ENCODE measurements around the gene NDUFAF7.
"Not testable (repeated sequence)": the region's sequence is repeated elsewhere in the genome, so short reads cannot be mapped to it uniquely, and the experiment has no call there.

Gene NDUFAF7

DNA sequence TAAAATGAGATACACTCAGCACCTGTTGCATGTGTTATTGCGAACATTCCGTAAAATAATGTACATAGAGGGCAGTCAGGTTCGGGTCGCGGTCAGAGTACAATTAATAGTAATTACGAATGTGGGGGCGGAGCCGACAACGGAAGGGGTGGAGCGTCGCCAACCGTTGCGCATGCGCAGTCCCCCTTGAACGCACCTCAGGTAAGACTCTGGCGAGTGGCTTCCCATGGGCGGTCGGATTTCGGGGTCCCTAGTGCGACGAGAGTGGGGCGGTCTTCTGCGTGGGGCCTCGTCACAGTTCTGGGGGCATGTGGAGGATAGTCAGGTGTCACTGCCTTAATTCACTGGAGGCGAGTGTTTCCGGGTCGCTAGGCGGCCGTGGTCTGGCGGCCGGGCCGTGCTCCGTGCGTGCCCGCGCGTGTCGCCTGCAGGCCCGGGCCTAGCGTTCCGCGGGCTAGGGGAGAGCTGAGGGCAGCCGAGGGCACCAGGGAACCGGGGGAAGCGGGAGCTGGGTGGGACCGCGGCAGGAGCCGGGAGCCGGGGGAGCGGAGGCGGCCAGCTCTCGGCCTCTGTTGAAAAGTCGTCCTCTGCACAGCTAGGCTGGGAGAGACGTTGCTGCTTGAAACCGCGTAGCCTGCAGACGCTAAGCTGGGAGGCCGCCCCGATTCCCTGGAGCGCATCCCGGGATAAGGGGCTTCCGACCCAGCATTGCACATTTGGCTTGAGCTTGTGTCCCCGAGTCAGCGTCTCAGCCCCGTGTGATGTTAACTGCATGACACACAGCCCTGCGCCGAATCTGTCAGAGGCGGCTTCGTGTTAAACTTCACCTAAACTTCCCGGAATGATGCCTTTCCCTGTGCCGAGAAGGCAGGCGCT, 34.9 kb upstream of the NDUFAF7 start, which contains the start of gene CEBPZOS:
Gene CEBPZOS, plus strand, starts transcription at position 177 of the 876 bp plus-strand sequence. CDS start 3,209 bp downstream, outside the sequence.
- no peaks in the 10 kb centered on the region for H3K9me3 ChIP-seq (ENCODE audit: control insufficient read depth, insufficient read depth, low read depth, low read length)
- H3K36me3 ChIP-seq (ENCODE audit: control insufficient read depth, insufficient read depth, low read length), result peaks cover 22% of the 10 kb centered on the region
- H3K9ac ChIP-seq (ENCODE audit: low read length), result peak within 1 kb of the TSS; percentile 90
- no peaks in the 10 kb centered on the region for H3K27me3 ChIP-seq (ENCODE audit: control insufficient read depth, insufficient read depth, low read length)
- peak within 1 kb of the TSS; percentile 75 for H3K27ac ChIP-seq (ENCODE audit: low read depth, low read length)
- H3K4me1 ChIP-seq (ENCODE audit: control insufficient read depth, insufficient read depth, low read length), result peaks cover 48% of the 10 kb centered on the region
- peak within 1 kb of the TSS; percentile 75 for H3K4me3 ChIP-seq (ENCODE audit: low read depth, low read length)

DNA sequence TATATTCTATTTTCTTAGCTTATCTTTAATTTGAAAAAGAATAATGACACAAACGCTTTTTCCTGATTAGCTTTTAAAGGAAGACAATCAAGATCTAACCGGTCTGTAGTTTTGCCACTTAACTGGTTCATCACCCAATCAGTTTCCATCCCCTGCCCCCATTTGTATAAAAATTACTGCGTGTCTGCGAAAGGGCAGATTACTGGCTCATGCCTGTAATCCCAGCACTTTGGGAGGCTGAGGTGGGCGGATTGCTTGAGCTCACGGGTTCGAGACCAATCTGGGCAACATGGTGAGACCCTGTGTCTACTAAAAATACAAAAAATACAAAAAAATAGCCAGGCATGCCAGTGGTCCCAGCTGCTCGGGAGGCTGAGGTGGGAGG, 32.8 kb upstream of the NDUFAF7 start:
- Histone ChIP-seq H3K9ac (ENCODE audit: low read length) (peak overlapping the region; percentile 90), H3K27ac (ENCODE audit: low read depth, low read length) (peak overlapping the region; percentile 75), H3K9me3 (ENCODE audit: control insufficient read depth, insufficient read depth, low read depth, low read length) (peaks cover 7% of the 10 kb centered on the region), H3K36me3 (ENCODE audit: control insufficient read depth, insufficient read depth, low read length) (peaks cover 43% of the 10 kb centered on the region), H3K4me1 (ENCODE audit: control insufficient read depth, insufficient read depth, low read length) (peaks cover 34% of the 10 kb centered on the region), H3K4me3 (ENCODE audit: low read depth, low read length) (peak overlapping the region; percentile 75; the same call in 1 of the 2 replicates), H3K27me3 (ENCODE audit: control insufficient read depth, insufficient read depth, low read length) (no peaks in the 10 kb centered on the region)

DNA sequence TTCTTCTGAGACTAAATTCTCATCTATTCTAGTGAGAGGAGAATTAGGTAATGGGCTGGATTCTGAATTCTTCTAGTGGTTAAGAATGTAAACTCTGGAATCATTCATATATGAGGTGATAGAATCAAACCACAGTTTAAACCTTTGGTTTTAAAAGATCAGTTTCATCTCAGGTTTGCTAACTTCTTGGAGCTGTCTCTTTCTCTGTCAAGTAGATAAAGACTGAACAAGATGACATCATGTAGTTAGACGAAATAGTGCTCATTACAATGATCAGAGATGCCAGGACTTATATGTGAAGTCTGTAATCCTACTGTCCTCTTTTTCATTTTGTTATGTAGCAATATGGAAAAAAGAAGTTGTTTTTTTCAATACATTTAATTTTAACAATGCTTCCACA, 30.2 kb upstream of the NDUFAF7 start:
- H3K4me3 ChIP-seq (ENCODE audit: low read depth, low read length), result no peak overlapping the region
- no peak overlapping the region for H3K9ac ChIP-seq (ENCODE audit: low read length)
- H3K36me3 ChIP-seq (ENCODE audit: control insufficient read depth, insufficient read depth, low read length), result peaks cover 66% of the 10 kb centered on the region
- H3K27ac ChIP-seq (ENCODE audit: low read depth, low read length), result peak overlapping the region; percentile 36; the same call in 1 of the 2 replicates
- H3K27me3 ChIP-seq (ENCODE audit: control insufficient read depth, insufficient read depth, low read length), result no peaks in the 10 kb centered on the region
- peaks cover 11% of the 10 kb centered on the region for H3K9me3 ChIP-seq (ENCODE audit: control insufficient read depth, insufficient read depth, low read depth, low read length)
- peaks cover 44% of the 10 kb centered on the region for H3K4me1 ChIP-seq (ENCODE audit: control insufficient read depth, insufficient read depth, low read length)

- Histone ChIP-seq H3K9ac (ENCODE audit: low read length) (no peak overlapping the region), H3K4me1 (ENCODE audit: control insufficient read depth, insufficient read depth, low read length) (peaks cover 49% of the 10 kb centered on the region), H3K27ac (ENCODE audit: low read depth, low read length) (no peak overlapping the region), H3K9me3 (ENCODE audit: control insufficient read depth, insufficient read depth, low read depth, low read length) (peaks cover 13% of the 10 kb centered on the region), H3K4me3 (ENCODE audit: low read depth, low read length) (no peak overlapping the region), H3K36me3 (ENCODE audit: control insufficient read depth, insufficient read depth, low read length) (peaks cover 71% of the 10 kb centered on the region), H3K27me3 (ENCODE audit: control insufficient read depth, insufficient read depth, low read length) (no peaks in the 10 kb centered on the region)
These were observed 29.7 kb upstream of the NDUFAF7 start for GRCh38 chr2:37201766-37202165.

DNA sequence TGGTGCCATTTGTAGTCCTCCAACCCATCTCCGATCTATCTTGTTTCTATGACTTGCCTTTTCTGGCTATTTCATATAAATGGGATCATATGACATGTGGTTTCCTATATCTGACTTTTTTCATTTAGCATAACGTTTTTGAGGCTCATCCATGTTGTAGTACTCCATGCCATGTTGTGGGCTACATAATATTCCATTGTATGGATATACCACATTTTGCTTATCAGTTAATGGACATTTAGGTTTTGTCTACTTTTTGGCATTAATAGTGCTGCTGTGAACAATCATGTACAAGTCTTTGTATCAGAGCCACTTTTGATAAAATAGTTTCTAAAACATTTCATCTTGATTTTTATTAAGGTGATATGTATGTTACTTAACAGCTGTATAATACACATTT, 27.8 kb upstream of the NDUFAF7 start:
- Histone ChIP-seq H3K9ac (ENCODE audit: low read length) (no peak overlapping the region), H3K4me1 (ENCODE audit: control insufficient read depth, insufficient read depth, low read length) (peaks cover 38% of the 10 kb centered on the region), H3K9me3 (ENCODE audit: control insufficient read depth, insufficient read depth, low read depth, low read length) (peaks cover 22% of the 10 kb centered on the region), H3K4me3 (ENCODE audit: low read depth, low read length) (no peak overlapping the region), H3K27me3 (ENCODE audit: control insufficient read depth, insufficient read depth, low read length) (no peaks in the 10 kb centered on the region), H3K27ac (ENCODE audit: low read depth, low read length) (0 out of 2 replicates have a peak overlapping the region, but pooled peaks have one; percentile 41), H3K36me3 (ENCODE audit: control insufficient read depth, insufficient read depth, low read length) (peaks cover 90% of the 10 kb centered on the region)

DNA sequence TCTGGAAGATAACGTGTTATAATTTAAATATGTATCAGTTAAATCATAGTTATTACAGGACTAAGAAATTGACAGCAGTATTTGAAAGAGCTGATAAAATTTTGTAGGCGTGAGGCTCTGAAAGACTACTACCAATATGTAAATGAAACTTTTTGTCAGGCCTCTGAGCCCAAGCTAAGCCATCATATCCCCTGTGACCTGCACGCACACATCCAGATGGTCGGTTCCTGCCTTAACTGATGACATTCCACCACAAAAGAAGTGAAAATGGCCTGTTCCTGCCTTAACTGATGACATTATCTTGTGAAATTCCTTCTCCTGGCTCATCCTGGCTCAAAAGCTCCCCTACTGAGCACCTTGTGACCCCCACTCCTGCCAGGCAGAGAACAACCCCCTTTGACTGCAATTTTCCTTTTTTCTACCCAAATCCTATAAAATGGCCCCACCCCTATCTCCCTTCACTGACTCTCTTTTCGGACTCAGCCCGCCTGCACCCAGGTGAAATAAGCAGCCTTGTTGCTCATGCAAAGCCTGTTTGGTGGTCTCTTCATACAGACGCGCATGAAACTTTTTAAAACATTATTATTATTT, 26.3 kb upstream of the NDUFAF7 start:
- peaks cover 97% of the 10 kb centered on the region for H3K36me3 ChIP-seq (ENCODE audit: control insufficient read depth, insufficient read depth, low read length)
- H3K9ac ChIP-seq (ENCODE audit: low read length), result peak overlapping the region; percentile 73
- peak overlapping the region; percentile 19 for H3K4me3 ChIP-seq (ENCODE audit: low read depth, low read length)
- H3K4me1 ChIP-seq (ENCODE audit: control insufficient read depth, insufficient read depth, low read length), result peaks cover 24% of the 10 kb centered on the region
- H3K9me3 ChIP-seq (ENCODE audit: control insufficient read depth, insufficient read depth, low read depth, low read length), result peaks cover 34% of the 10 kb centered on the region
- H3K27ac ChIP-seq (ENCODE audit: low read depth, low read length), result peak overlapping the region; percentile 96
- not testable (repeated sequence) for H3K27me3 ChIP-seq (ENCODE audit: control insufficient read depth, insufficient read depth, low read length)

DNA sequence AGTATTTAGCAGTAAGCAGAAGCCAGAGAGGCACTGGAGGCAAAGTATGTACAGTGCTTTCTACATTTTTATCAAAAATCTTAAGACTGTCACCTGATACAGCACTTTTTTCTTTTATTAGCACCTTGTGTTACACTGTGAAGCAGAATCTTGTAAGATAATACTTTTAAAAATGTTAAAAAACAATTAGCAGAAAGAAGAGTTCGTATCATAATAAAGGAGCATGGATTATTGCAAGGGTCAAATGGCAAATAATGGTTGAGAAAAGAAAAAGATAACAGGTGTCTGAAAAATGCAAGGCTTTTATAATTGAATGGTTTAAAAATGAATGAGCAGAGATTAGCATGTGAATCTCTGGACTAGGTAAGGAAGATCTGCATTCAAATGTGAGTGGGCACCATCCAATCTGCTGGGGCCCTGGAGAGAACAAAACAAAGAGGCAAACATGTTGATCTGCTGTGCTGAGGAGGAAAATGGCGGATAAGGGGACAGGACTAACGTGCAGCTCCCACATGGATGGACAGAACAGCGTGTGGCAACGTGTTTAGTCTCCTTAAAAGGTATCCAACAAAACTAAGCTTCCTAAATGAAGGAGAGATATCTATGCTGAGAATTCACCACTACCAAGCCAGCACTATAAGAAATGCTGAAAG, 25.6 kb upstream of the NDUFAF7 start:
- H3K9me3 ChIP-seq (ENCODE audit: control insufficient read depth, insufficient read depth, low read depth, low read length), result peaks cover 36% of the 10 kb centered on the region
- H3K36me3 ChIP-seq (ENCODE audit: control insufficient read depth, insufficient read depth, low read length), result peaks cover 97% of the 10 kb centered on the region
- peak overlapping the region; percentile 19 for H3K4me3 ChIP-seq (ENCODE audit: low read depth, low read length)
- peak overlapping the region; percentile 96 for H3K27ac ChIP-seq (ENCODE audit: low read depth, low read length)
- H3K9ac ChIP-seq (ENCODE audit: low read length), result peak overlapping the region; percentile 73
- no peaks in the 10 kb centered on the region for H3K27me3 ChIP-seq (ENCODE audit: control insufficient read depth, insufficient read depth, low read length)
- peaks cover 19% of the 10 kb centered on the region for H3K4me1 ChIP-seq (ENCODE audit: control insufficient read depth, insufficient read depth, low read length)

DNA sequence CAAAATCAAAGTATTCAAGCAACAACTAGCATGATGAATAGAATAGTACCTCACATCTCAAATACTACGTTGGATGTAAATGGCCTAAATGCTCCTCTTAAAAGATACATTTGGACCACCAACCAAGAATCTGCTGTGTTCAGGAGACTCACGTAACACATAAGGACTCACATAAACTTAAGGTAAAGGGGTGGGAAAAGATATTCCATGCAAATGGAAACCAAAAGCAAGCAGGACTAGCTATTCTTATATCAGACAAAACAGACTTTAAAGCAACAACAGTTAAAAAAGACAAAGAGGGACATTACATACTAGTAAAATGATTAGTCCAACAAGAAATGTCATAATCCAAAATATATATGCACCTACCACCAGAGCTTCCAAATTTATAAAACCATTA, 24.7 kb upstream of the NDUFAF7 start:
- not testable (repeated sequence) for H3K27me3 ChIP-seq (ENCODE audit: control insufficient read depth, insufficient read depth, low read length); H3K4me3 ChIP-seq (ENCODE audit: low read depth, low read length); H3K9ac ChIP-seq (ENCODE audit: low read length)
- peaks cover 97% of the 10 kb centered on the region for H3K36me3 ChIP-seq (ENCODE audit: control insufficient read depth, insufficient read depth, low read length)
- peak overlapping the region; percentile 96 for H3K27ac ChIP-seq (ENCODE audit: low read depth, low read length)
- peaks cover 19% of the 10 kb centered on the region for H3K4me1 ChIP-seq (ENCODE audit: control insufficient read depth, insufficient read depth, low read length)
- peaks cover 36% of the 10 kb centered on the region for H3K9me3 ChIP-seq (ENCODE audit: control insufficient read depth, insufficient read depth, low read depth, low read length)

GRCh38 chr2:37211212-37211611, 20.2 kb upstream of the NDUFAF7 start:
- no peaks in the 10 kb centered on the region for H3K27me3 ChIP-seq (ENCODE audit: control insufficient read depth, insufficient read depth, low read length)
- no peak overlapping the region for H3K9ac ChIP-seq (ENCODE audit: low read length)
- peaks cover 10% of the 10 kb centered on the region for H3K4me1 ChIP-seq (ENCODE audit: control insufficient read depth, insufficient read depth, low read length)
- H3K36me3 ChIP-seq (ENCODE audit: control insufficient read depth, insufficient read depth, low read length), result peaks cover 98% of the 10 kb centered on the region
- H3K27ac ChIP-seq (ENCODE audit: low read depth, low read length), result no peak overlapping the region
- no peak overlapping the region for H3K4me3 ChIP-seq (ENCODE audit: low read depth, low read length)
- H3K9me3 ChIP-seq (ENCODE audit: control insufficient read depth, insufficient read depth, low read depth, low read length), result peaks cover 25% of the 10 kb centered on the region

- no peak overlapping the region for H3K4me3 ChIP-seq (ENCODE audit: low read depth, low read length)
- H3K9me3 ChIP-seq (ENCODE audit: control insufficient read depth, insufficient read depth, low read depth, low read length), result peaks cover 22% of the 10 kb centered on the region
- peaks cover 98% of the 10 kb centered on the region for H3K36me3 ChIP-seq (ENCODE audit: control insufficient read depth, insufficient read depth, low read length)
- H3K27ac ChIP-seq (ENCODE audit: low read depth, low read length), result no peak overlapping the region
- peaks cover 3% of the 10 kb centered on the region for H3K4me1 ChIP-seq (ENCODE audit: control insufficient read depth, insufficient read depth, low read length)
- H3K9ac ChIP-seq (ENCODE audit: low read length), result no peak overlapping the region
- no peaks in the 10 kb centered on the region for H3K27me3 ChIP-seq (ENCODE audit: control insufficient read depth, insufficient read depth, low read length)
These were observed 19.5 kb upstream of the NDUFAF7 start for GRCh38 chr2:37211939-37212338.

Data from HUES6 (cell line).